ENCODE measurements around the gene E2F4. TPM values are rescaled to one million over a fixed set of nuclear protein-coding genes. Genes with fewer than 3 reads are reported as not detected.
A peak's percentile ranks its signal among the peaks of the same experiment; 100 is the strongest.

E2F4 gene
- total and polyA plus RNA-seq, 11 donors, result 25.2 to 71.3 (median 33.7) TPM

DNA sequence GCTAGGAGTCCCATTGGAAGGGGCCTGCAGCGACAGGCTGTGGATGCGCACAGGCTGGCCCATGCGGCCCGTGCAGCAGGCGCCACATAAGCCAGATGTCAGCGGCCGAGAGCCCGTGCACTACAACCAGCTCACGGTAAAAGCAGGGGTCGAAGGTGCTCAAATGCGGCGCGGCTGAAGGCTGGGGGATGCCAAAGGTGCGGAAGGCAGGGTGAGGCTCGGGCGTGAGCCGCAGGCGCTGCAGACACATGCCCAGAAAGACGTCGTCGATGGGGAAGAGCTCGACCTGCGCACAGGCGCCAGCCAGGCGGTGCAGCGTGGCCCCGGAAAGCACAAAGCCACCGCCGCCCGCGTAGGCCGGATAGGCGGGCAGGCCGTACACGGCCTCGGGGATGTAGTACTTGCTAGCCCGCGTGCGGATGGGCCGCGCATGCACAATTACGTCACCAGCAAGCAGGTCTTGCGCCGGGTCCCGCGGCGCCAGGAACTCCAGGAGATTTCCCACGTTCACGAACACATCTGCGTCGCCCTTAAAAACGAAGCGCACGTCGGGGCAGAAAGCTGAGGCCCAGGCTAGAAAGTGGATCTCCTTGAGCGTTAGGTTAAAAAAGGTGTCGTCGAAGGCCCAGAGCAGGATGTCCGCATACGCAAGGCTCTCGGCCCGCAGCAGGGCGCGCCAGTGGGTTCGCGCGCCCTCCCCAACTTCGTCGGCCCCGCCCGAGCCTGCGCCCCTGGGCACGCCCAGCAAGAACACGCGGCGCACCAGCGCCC lies 42.5 kb upstream of the E2F4 start:
- Histone ChIP-seq H3K4me1 (peaks cover 0 to 16% (median 8%) of the 10 kb centered on the region in 12 donors), H3K36me3 (peaks cover 0 to 49% (median 39%) of the 10 kb centered on the region in 9 donors), H3K27ac (peak overlapping the region in 5 of 12 donors; percentile 81 to 93 (median 88)), H3K9me3 (no peaks in the 10 kb centered on the region), H3K4me3 (peak overlapping the region in 5 of 12 donors; percentile 63 to 75 (median 69)), H3K27me3 (peaks cover 0 to 17% (median 0%) of the 10 kb centered on the region in 9 donors)
- ATAC-seq (no peak), DNase-seq (no peak)
- intact Hi-C loops (cut with DNase I), result loop anchor here in 5 of 10 donors (2.0 to 10.0 kb wide), 3 partner anchors 135 to 255 kb away; no protein-coding TSS in a partner anchor
- 61 to 77% (median 71%) methylated on average over 59 to 77 of the region's 77 CpGs for WGBS, 4 donors
- TF ChIP-seq, protein P1, sequence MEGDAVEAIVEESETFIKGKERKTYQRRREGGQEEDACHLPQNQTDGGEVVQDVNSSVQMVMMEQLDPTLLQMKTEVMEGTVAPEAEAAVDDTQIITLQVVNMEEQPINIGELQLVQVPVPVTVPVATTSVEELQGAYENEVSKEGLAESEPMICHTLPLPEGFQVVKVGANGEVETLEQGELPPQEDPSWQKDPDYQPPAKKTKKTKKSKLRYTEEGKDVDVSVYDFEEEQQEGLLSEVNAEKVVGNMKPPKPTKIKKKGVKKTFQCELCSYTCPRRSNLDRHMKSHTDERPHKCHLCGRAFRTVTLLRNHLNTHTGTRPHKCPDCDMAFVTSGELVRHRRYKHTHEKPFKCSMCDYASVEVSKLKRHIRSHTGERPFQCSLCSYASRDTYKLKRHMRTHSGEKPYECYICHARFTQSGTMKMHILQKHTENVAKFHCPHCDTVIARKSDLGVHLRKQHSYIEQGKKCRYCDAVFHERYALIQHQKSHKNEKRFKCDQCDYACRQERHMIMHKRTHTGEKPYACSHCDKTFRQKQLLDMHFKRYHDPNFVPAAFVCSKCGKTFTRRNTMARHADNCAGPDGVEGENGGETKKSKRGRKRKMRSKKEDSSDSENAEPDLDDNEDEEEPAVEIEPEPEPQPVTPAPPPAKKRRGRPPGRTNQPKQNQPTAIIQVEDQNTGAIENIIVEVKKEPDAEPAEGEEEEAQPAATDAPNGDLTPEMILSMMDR (IDR thresholded peaks at IDR 0.05), result no peak
- no peak for TF ChIP-seq POLR2A (IDR thresholded peaks at IDR 0.05)

DNA sequence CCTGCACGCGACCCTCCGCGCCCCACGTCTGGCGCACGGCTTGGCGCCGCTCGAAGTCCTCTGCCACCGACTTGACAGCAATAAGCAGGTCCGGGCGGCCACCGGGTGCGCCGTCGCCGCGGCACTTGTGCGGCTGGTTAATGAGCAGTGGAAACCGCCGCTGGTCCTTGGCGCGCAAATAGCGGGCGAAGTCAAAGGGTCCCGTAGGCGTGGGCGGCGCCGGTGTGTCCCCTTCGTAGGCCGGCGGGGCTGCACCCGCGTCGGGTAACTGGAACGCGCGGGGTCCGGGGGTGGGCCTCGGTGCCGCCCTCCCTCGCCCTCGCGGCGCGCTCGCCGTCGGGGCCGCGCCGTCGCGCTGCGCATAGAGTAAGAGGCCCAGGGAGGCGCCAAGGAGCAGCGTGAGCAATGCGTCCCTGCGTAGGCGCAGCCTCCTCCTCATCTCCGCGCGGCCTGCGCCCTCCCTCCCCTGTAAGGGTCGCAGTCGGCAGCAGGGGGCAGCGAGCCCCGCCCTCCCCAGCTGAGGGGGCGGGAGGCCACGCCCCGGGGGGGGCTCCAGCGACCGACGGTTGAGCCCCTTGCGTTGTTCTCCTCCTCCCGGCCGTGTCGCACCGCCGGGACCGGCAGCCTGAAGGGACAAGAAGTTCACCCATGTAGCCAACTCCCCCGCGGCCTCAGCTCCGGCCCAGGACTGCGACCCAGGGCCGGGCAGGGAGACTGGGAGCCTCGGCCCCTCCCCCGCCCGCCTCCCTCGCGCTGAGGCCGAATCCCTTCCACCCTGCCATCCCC lies 41.7 kb upstream of the E2F4 start:
- DNase-seq (peak in 3 of 5 donors; percentile 62 to 83 (median 75)), ATAC-seq (peak; percentile 19 to 77 (median 52))
- H3K9me3 ChIP-seq, result no peaks in the 10 kb centered on the region
- H3K4me3 ChIP-seq, result peak overlapping the region; percentile 27 to 75 (median 64)
- peaks cover 0 to 24% (median 13%) of the 10 kb centered on the region in 12 donors for H3K4me1 ChIP-seq
- peaks cover 0 to 41% (median 32%) of the 10 kb centered on the region in 9 donors for H3K36me3 ChIP-seq
- 7 to 16% (median 8%) methylated on average over 10 to 94 of the region's 94 CpGs for WGBS, 4 donors
- H3K27ac ChIP-seq, result peak overlapping the region; percentile 30 to 93 (median 83)
- intact Hi-C loops (cut with DNase I), result loop anchor here in 5 of 10 donors (2.0 to 10.0 kb wide), 3 partner anchors 135 to 255 kb away; no protein-coding TSS in a partner anchor
- peaks cover 0 to 17% (median 0%) of the 10 kb centered on the region in 9 donors for H3K27me3 ChIP-seq
- TF ChIP-seq, protein P1 (IDR thresholded peaks at IDR 0.05), result peak in 4 of 12 donors; percentile 7 to 25 (median 12)
- TF ChIP-seq POLR2A (IDR thresholded peaks at IDR 0.05), result no peak

DNA sequence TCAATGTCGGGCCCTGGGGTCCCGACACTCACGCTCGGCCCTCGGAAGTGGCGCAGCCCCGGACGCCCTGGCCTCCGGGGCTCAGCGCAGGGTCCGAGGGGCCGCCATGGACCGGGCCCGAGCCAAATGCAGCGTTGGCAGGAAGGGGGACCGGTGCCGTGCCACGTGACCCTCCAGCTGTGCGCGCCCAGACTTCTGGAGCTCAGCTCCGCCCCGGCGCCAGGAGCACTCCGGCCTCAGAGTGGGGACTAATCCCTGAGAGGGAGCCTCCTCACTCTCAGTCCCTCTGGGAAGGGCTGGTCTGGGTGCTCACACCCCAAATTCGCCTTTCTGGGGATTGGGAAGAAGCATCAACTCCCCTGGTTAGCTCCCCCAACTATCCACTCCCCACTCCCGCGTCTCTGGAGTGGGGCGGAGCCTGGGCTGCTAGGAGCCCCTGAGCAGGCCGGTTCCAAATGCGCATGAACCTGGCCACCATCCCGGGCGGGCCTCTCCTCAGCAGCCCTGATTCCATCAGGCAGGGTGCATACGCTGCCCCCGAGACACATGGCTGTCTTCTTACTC lies 41.0 kb upstream of the E2F4 start, which contains the start of gene B3GNT9:
Gene B3GNT9, minus strand, starts transcription at position 166 of the 564 bp plus-strand sequence. CDS start 513 bp downstream, outside the sequence.
- ATAC-seq, result peak; percentile 77 to 92 (median 81)

More for the DNA sequence above, 41.0 kb upstream of the E2F4 start, which contains the start of gene B3GNT9:
- Histone ChIP-seq H3K9me3 (no peaks in the 10 kb centered on the region), H3K4me3 (peak within 1 kb of the TSS; percentile 27 to 75 (median 64)), H3K27ac (peak within 1 kb of the TSS; percentile 30 to 93 (median 83)), H3K36me3 (peaks cover 0 to 34% (median 25%) of the 10 kb centered on the region in 9 donors), H3K4me1 (peaks cover 0 to 30% (median 16%) of the 10 kb centered on the region in 12 donors), H3K27me3 (peaks cover 0 to 17% (median 0%) of the 10 kb centered on the region in 9 donors)
- intact Hi-C loops (cut with DNase I), result loop anchor here in 5 of 10 donors (2.0 to 10.0 kb wide), 3 partner anchors 136 to 256 kb away; no protein-coding TSS in a partner anchor
- TF ChIP-seq, protein P1 (IDR thresholded peaks at IDR 0.05), result no peak
- TF ChIP-seq POLR2A (IDR thresholded peaks at IDR 0.05), result no peak
- WGBS, 4 donors, result 1% methylated on average over 10 to 34 of the region's 34 CpGs
- DNase-seq, result peak; percentile 84 to 87 (median 84)

Data from heart left ventricle (tissue), 16 donors.